Liver (tissue), 9 donors: ENCODE data around the gene ZNF534. TPM values are rescaled to one million over a fixed set of nuclear protein-coding genes. Genes with fewer than 3 reads are reported as not detected.

Experiments used
- DNase-seq: peaks from one replicate; pipeline ENCODE4 v3.0.0-alpha.2; 2017; ENCODE audit warnings: low spot score
- H3K27ac ChIP-seq, 2 donors: one replicate each; pipeline ENCODE4 v1.7.0; 2013; ENCODE audit warnings: inconsistent platforms in 2 of 2, low read length in 2 of 2, control low read depth in 1 of 2, low read depth in 1 of 2, mild to moderate bottlenecking in 1 of 2
- H3K27me3 ChIP-seq, 4 donors: one replicate each; pipeline versions ENCODE4 v1.6.1 to v1.7.0; 2013; ENCODE audit warnings: low read length in 3 of 4, inconsistent platforms in 1 of 4, mild to moderate bottlenecking in 1 of 4, moderate library complexity in 1 of 4; ENCODE audit not compliant: control insufficient read depth in 4 of 4, insufficient read depth in 4 of 4
- H3K36me3 ChIP-seq, 4 donors: one replicate each; pipeline versions ENCODE4 v1.6.1 to v1.7.0; 2013; ENCODE audit warnings: low read length in 3 of 4, mild to moderate bottlenecking in 3 of 4, low read depth in 1 of 4, moderate library complexity in 1 of 4; ENCODE audit not compliant: control insufficient read depth in 4 of 4, insufficient read depth in 3 of 4
- H3K4me1 ChIP-seq, 4 donors: one replicate each; pipeline versions ENCODE4 v1.6.1 to v1.7.0; 2013; ENCODE audit warnings: low read length in 3 of 4, mild to moderate bottlenecking in 3 of 4, moderate library complexity in 1 of 4; ENCODE audit not compliant: control insufficient read depth in 4 of 4, insufficient read depth in 4 of 4
- H3K4me3 ChIP-seq, 3 donors: one replicate each; pipeline versions ENCODE4 v1.6.1 to v1.7.0; 2013; ENCODE audit warnings: low read length in 3 of 3, control low read depth in 1 of 3, low read depth in 1 of 3, mild to moderate bottlenecking in 1 of 3
- H3K9ac ChIP-seq, 2 donors: one replicate each; pipeline ENCODE4 v1.7.0; 2013; ENCODE audit warnings: low read length in 2 of 2, mild to moderate bottlenecking in 2 of 2, moderate library complexity in 2 of 2, control low read depth in 1 of 2, low read depth in 1 of 2
- H3K9me3 ChIP-seq, 4 donors: one replicate each; pipeline versions ENCODE4 v1.6.1 to v1.7.0; 2013; ENCODE audit warnings: low read length in 3 of 4; ENCODE audit not compliant: control insufficient read depth in 4 of 4
- CTCF ChIP-seq: fragments of 150-350 bp; IDR thresholded peaks from 2 replicates; pipeline ENCODE4 v1.5.1; 2017; ENCODE audit warnings: improper control_type of control experiment, low read depth, low read length; ENCODE audit not compliant: missing input control
- EGR1 ChIP-seq, 2 donors: IDR thresholded peaks; 2 replicates each; pipeline ENCODE4 v1.6.1; 2016 to 2018; ENCODE audit warnings: antibody characterized with exemption in 2 of 2, low read depth in 2 of 2
- FOXA1 ChIP-seq: IDR thresholded peaks from 2 replicates; pipeline ENCODE4 v1.6.1; 2016; ENCODE audit warnings: antibody characterized with exemption
- FOXA2 ChIP-seq: IDR thresholded peaks from 2 replicates; pipeline ENCODE4 v1.6.1; 2016; ENCODE audit warnings: antibody characterized with exemption
- GABPA ChIP-seq, 2 donors: IDR thresholded peaks in 1 of 2; conservative IDR thresholded peaks in 1 of 2; 2 replicates each; pipeline ENCODE4 v1.6.1; 2016; ENCODE audit warnings: antibody characterized with exemption in 2 of 2, mild to moderate bottlenecking in 1 of 2, moderate library complexity in 1 of 2
- HNF4A ChIP-seq, 2 donors: conservative IDR thresholded peaks; 2 replicates each; pipeline ENCODE4 v1.6.1; 2016; ENCODE audit warnings: antibody characterized with exemption in 2 of 2, mild to moderate bottlenecking in 2 of 2
- JUND ChIP-seq, 2 donors: IDR thresholded peaks; 2 replicates each; pipeline ENCODE4 v1.6.1; 2016; ENCODE audit warnings: antibody characterized with exemption in 2 of 2
- NR2F2 ChIP-seq: IDR thresholded peaks from 2 replicates; pipeline ENCODE4 v1.6.1; 2016; ENCODE audit warnings: antibody characterized with exemption
- RAD21 ChIP-seq, 2 donors: IDR thresholded peaks; 2 replicates each; pipeline ENCODE4 v1.6.1; 2016; ENCODE audit warnings: antibody characterized with exemption in 2 of 2, mild to moderate bottlenecking in 2 of 2
- RXRA ChIP-seq, 2 donors: IDR thresholded peaks; 2 replicates each; pipeline ENCODE4 v1.6.1; 2017 to 2018; ENCODE audit warnings: antibody characterized with exemption in 2 of 2, mild to moderate bottlenecking in 1 of 2
- SP1 ChIP-seq: IDR thresholded peaks from 2 replicates; pipeline ENCODE4 v1.6.1; 2018; ENCODE audit warnings: antibody characterized with exemption, mild to moderate bottlenecking
- TAF1 ChIP-seq: conservative IDR thresholded peaks from 2 replicates; pipeline ENCODE4 v1.6.1; 2016; ENCODE audit warnings: antibody characterized with exemption, mild to moderate bottlenecking
- YY1 ChIP-seq: IDR thresholded peaks from 2 replicates; pipeline ENCODE4 v1.6.1; 2016; ENCODE audit warnings: antibody characterized with exemption, mild to moderate bottlenecking
- WGBS: extraction: QIAGEN DNeasy Blood & Tissue Kit; methylation state at CpG from one replicate; pipeline ENCODE4 v1.1.7; 2013; 5-methylcytosine and 5-hydroxymethylcytosine counted together
- polyA plus RNA-seq, 2 donors: library from polyadenylated mRNA; stranded (reverse) in 1 of 2; unstranded in 1 of 2; fragments of 200-250 nt in 1 of 2; fragments of >200 nt in 1 of 2; fragmentation: Nextera tagmentation in 1 of 2; extraction: Ambion mirVana in 1 of 2; gene quantifications; one replicate each; pipeline versions ENCODE4 v1.2.1 to v1.2.3, GENCODE V29; 2013 to 2015
- total RNA-seq, 2 donors: library from RNA; depleted of rRNA; stranded (reverse); fragments of >200 nt; gene quantifications; one replicate each; pipeline ENCODE4 v1.2.3, GENCODE V29; 2014
- TF ChIP-seq, protein P1 (sequence below): IDR thresholded peaks from 2 replicates; pipeline ENCODE4 v1.6.1; 2016; ENCODE audit warnings: antibody characterized with exemption
- TF ChIP-seq, protein P2 (sequence below): IDR thresholded peaks from 2 replicates; pipeline ENCODE4 v1.6.1; 2016; ENCODE audit warnings: antibody characterized with exemption, mild to moderate bottlenecking
- TF ChIP-seq, protein P3 (sequence below): IDR thresholded peaks from 2 replicates; pipeline ENCODE4 v1.6.1; 2016; ENCODE audit warnings: antibody characterized with exemption
- TF ChIP-seq, protein P4 (sequence below): IDR thresholded peaks from 2 replicates; pipeline ENCODE4 v1.6.1; 2016; ENCODE audit warnings: antibody characterized with exemption
- donor health status: healthy.
- donor health status: healthy.
- donor health status: healthy.
- donor health status: healthy.
- donor health status: healthy.

Gene ZNF534
- total and polyA plus RNA-seq, 4 donors: not detected

- Histone ChIP-seq H3K4me1 (no peaks in the 10 kb centered on the region), H3K9ac (no peak overlapping the region), H3K36me3 (no peaks in the 10 kb centered on the region), H3K27me3 (no peaks in the 10 kb centered on the region), H3K27ac (no peak overlapping the region), H3K9me3 (peaks cover 18 to 43% (median 30%) of the 10 kb centered on the region in 4 donors), H3K4me3 (peak overlapping the region in 2 of 3 donors; percentile 0 to 2)
- WGBS: 38% methylated on average over 2 of the region's 2 CpGs
- TF ChIP-seq YY1: no peak
- TF ChIP-seq RAD21 (IDR thresholded peaks at IDR 0.05): no peak
- TF ChIP-seq, protein P1, sequence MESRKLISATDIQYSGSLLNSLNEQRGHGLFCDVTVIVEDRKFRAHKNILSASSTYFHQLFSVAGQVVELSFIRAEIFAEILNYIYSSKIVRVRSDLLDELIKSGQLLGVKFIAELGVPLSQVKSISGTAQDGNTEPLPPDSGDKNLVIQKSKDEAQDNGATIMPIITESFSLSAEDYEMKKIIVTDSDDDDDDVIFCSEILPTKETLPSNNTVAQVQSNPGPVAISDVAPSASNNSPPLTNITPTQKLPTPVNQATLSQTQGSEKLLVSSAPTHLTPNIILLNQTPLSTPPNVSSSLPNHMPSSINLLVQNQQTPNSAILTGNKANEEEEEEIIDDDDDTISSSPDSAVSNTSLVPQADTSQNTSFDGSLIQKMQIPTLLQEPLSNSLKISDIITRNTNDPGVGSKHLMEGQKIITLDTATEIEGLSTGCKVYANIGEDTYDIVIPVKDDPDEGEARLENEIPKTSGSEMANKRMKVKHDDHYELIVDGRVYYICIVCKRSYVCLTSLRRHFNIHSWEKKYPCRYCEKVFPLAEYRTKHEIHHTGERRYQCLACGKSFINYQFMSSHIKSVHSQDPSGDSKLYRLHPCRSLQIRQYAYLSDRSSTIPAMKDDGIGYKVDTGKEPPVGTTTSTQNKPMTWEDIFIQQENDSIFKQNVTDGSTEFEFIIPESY: no peak
- TF ChIP-seq RXRA (IDR thresholded peaks at IDR 0.05): no peak
- TF ChIP-seq SP1: no peak
- no peak for TF ChIP-seq FOXA1
- TF ChIP-seq, protein P2, sequence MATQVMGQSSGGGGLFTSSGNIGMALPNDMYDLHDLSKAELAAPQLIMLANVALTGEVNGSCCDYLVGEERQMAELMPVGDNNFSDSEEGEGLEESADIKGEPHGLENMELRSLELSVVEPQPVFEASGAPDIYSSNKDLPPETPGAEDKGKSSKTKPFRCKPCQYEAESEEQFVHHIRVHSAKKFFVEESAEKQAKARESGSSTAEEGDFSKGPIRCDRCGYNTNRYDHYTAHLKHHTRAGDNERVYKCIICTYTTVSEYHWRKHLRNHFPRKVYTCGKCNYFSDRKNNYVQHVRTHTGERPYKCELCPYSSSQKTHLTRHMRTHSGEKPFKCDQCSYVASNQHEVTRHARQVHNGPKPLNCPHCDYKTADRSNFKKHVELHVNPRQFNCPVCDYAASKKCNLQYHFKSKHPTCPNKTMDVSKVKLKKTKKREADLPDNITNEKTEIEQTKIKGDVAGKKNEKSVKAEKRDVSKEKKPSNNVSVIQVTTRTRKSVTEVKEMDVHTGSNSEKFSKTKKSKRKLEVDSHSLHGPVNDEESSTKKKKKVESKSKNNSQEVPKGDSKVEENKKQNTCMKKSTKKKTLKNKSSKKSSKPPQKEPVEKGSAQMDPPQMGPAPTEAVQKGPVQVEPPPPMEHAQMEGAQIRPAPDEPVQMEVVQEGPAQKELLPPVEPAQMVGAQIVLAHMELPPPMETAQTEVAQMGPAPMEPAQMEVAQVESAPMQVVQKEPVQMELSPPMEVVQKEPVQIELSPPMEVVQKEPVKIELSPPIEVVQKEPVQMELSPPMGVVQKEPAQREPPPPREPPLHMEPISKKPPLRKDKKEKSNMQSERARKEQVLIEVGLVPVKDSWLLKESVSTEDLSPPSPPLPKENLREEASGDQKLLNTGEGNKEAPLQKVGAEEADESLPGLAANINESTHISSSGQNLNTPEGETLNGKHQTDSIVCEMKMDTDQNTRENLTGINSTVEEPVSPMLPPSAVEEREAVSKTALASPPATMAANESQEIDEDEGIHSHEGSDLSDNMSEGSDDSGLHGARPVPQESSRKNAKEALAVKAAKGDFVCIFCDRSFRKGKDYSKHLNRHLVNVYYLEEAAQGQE: no peak
- TF ChIP-seq GABPA (IDR thresholded peaks at IDR 0.05 in 1 of 2, conservative IDR thresholded peaks at IDR 0.05 in 1 of 2): no peak
- no peak for TF ChIP-seq FOXA2
- TF ChIP-seq EGR1 (IDR thresholded peaks at IDR 0.05; ENCODE audit: low read depth in 2 of 2): no peak
- TF ChIP-seq JUND (IDR thresholded peaks at IDR 0.05): no peak
- TF ChIP-seq, protein P3, sequence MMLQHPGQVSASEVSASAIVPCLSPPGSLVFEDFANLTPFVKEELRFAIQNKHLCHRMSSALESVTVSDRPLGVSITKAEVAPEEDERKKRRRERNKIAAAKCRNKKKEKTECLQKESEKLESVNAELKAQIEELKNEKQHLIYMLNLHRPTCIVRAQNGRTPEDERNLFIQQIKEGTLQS: no peak
- no peak for TF ChIP-seq TAF1
- TF ChIP-seq CTCF: no peak
- DNase-seq: no peak
Measured at GRCh38 chr19:52444506-52444905, 15.6 kb downstream of the ZNF534 start.

- Histone ChIP-seq H3K36me3 (no peaks in the 10 kb centered on the region), H3K27ac (no peak overlapping the region), H3K4me3 (peak overlapping the region in 2 of 3 donors; percentile 14 to 37), H3K4me1 (peaks cover 0 to 3% (median 0%) of the 10 kb centered on the region in 4 donors), H3K27me3 (peaks cover 0 to 6% (median 1%) of the 10 kb centered on the region in 4 donors), H3K9me3 (peaks cover 16 to 54% (median 42%) of the 10 kb centered on the region in 4 donors), H3K9ac (no peak overlapping the region)
- WGBS: 27% methylated on average over 41 of the region's 41 CpGs
- no peak for DNase-seq
- TF ChIP-seq JUND (IDR thresholded peaks at IDR 0.05): no peak
- TF ChIP-seq EGR1 (IDR thresholded peaks at IDR 0.05; ENCODE audit: low read depth in 2 of 2): no peak
- no peak for TF ChIP-seq CTCF
- no peak for TF ChIP-seq NR2F2
- no peak for TF ChIP-seq TAF1
- TF ChIP-seq FOXA1: no peak
- TF ChIP-seq HNF4A (conservative IDR thresholded peaks at IDR 0.05): no peak
- TF ChIP-seq SP1: no peak
- TF ChIP-seq RAD21 (IDR thresholded peaks at IDR 0.05): no peak
- TF ChIP-seq YY1: no peak
- TF ChIP-seq, protein P4, sequence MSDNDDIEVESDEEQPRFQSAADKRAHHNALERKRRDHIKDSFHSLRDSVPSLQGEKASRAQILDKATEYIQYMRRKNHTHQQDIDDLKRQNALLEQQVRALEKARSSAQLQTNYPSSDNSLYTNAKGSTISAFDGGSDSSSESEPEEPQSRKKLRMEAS: no peak
- no peak for TF ChIP-seq GABPA (IDR thresholded peaks at IDR 0.05 in 1 of 2, conservative IDR thresholded peaks at IDR 0.05 in 1 of 2)
- TF ChIP-seq, protein P2: no peak
- TF ChIP-seq, protein P3: no peak
Measured at GRCh38 chr19:52451241-52451640, 22.3 kb downstream of the ZNF534 start.
